Ishikawa (cell line): ENCODE measurements around the gene RPGRIP1L.

Experiments used
- EP300 ChIP-seq: IDR thresholded peaks from 2 replicates; pipeline ENCODE4 v1.6.1; 2012; ENCODE audit warnings: borderline replicate concordance
- FOXM1 ChIP-seq: IDR thresholded peaks from 2 replicates; pipeline ENCODE4 v1.6.1; 2012; ENCODE audit warnings: low read depth, borderline replicate concordance
- RAD21 ChIP-seq: IDR thresholded peaks from 2 replicates; pipeline ENCODE4 v1.6.1; 2012; ENCODE audit warnings: low read depth
- TEAD4 ChIP-seq: IDR thresholded peaks from 2 replicates; pipeline ENCODE4 v1.6.1; 2012
- TF ChIP-seq, protein P1 (sequence below): IDR thresholded peaks from 2 replicates; pipeline ENCODE4 v1.6.1; 2012; ENCODE audit warnings: low read depth, mild to moderate bottlenecking

- TF ChIP-seq EP300 (no peak), TEAD4 (no peak), FOXM1 (no peak), RAD21 (no peak)
- TF ChIP-seq, protein P1, sequence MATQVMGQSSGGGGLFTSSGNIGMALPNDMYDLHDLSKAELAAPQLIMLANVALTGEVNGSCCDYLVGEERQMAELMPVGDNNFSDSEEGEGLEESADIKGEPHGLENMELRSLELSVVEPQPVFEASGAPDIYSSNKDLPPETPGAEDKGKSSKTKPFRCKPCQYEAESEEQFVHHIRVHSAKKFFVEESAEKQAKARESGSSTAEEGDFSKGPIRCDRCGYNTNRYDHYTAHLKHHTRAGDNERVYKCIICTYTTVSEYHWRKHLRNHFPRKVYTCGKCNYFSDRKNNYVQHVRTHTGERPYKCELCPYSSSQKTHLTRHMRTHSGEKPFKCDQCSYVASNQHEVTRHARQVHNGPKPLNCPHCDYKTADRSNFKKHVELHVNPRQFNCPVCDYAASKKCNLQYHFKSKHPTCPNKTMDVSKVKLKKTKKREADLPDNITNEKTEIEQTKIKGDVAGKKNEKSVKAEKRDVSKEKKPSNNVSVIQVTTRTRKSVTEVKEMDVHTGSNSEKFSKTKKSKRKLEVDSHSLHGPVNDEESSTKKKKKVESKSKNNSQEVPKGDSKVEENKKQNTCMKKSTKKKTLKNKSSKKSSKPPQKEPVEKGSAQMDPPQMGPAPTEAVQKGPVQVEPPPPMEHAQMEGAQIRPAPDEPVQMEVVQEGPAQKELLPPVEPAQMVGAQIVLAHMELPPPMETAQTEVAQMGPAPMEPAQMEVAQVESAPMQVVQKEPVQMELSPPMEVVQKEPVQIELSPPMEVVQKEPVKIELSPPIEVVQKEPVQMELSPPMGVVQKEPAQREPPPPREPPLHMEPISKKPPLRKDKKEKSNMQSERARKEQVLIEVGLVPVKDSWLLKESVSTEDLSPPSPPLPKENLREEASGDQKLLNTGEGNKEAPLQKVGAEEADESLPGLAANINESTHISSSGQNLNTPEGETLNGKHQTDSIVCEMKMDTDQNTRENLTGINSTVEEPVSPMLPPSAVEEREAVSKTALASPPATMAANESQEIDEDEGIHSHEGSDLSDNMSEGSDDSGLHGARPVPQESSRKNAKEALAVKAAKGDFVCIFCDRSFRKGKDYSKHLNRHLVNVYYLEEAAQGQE, result no peak
Measured at GRCh38 chr16:53605831-53606400, 97.7 kb downstream of the RPGRIP1L start.
